Activated naive CD8-positive, alpha-beta T cell treated with anti-CD3 and anti-CD28 coated beads for 36 hours (primary cell): ENCODE measurements around the gene TUBB4B. TPM values are rescaled to one million over a fixed set of nuclear protein-coding genes. Genes with fewer than 3 reads are reported as not detected.
A peak's percentile ranks its signal among the peaks of the same experiment; 100 is the strongest.

Source experiments
- DNase-seq: peaks from one replicate; pipeline ENCODE4 v3.0.0; 2021
- H3K27ac Mint-ChIP-seq: one replicate; pipeline ENCODE4 v1.8.0; 2022; ENCODE audit warnings: mild to moderate bottlenecking, moderate library complexity, mixed read lengths
- H3K27me3 Mint-ChIP-seq: one replicate; pipeline ENCODE4 v1.8.0; 2022; ENCODE audit warnings: mild to moderate bottlenecking, mixed read lengths
- H3K36me3 Mint-ChIP-seq: one replicate; pipeline ENCODE4 v1.8.0; 2021; ENCODE audit warnings: mild to moderate bottlenecking, mixed read lengths
- H3K4me1 Mint-ChIP-seq: one replicate; pipeline ENCODE4 v1.8.0; 2021; ENCODE audit warnings: mixed read lengths
- H3K4me3 Mint-ChIP-seq: one replicate; pipeline ENCODE4 v1.8.0; 2022; ENCODE audit warnings: mild to moderate bottlenecking, moderate library complexity, mixed read lengths
- H3K9me3 Mint-ChIP-seq: one replicate; pipeline ENCODE4 v1.8.0; 2022; ENCODE audit warnings: mixed read lengths
- total RNA-seq, 2 experiments: library from RNA; stranded (reverse); gene quantifications; one replicate each; pipeline ENCODE4 v1.2.3, GENCODE V29; 2021

TUBB4B gene
- total RNA-seq, 2 experiments from 2014 or later: 271 to 274 TPM

DNA sequence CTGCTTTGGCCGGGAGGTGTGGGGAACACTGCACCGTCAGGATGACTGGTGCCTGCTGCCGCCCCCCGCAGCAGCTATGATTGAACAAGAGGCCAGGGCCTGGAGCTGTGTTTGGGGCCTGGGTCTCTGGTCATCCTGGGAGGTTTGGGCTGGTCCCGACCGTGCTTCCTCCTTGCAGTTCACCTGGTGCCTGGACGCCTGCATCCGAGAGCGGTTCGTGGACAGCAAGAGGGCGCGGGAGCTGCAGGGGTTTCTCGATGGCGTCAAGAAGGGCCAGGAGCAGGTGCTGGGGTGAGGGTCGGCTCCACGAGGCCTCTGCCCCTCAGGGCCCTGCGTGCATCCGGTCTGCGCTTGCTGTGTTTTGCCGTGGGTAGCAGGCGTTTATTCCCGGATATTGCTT is 23.0 kb downstream of the TUBB4B start:
- Mint-ChIP-seq H3K27ac (no peak overlapping the region), H3K4me1 (no peaks in the 10 kb centered on the region)

DNA sequence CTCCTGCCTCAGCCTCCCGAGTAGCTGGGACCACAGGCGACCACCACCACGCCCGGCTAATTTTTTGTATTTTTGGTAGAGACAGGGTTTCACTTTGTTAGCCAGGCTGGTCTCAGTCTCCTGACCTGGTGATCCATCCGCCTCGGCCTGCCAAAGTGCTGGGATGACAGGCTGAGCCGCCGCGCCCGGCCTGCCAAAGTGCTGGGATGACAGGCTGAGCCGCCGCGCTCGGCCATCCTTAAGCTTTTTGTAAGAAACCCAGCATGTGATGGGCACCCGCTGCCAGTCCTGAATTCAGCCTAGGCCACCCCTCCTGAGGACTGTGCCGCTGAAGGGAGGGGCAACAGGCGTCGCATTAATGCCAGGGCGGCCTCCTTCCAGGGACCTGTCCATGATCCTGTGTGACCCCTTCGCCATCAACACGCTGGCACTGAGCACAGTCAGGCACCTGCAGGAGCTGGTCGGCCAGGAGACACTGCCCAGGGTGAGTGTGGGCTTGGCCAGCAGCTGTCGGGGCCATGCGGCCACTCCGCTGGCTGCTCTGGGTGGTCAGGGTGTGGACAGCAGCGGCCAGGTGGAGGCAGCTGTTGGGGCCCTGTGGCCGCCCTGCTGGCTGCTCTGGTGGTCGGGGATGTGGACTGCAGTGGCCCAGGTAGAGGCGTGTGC is 24.5 kb downstream of the TUBB4B start:
- Mint-ChIP-seq H3K9me3 (no peaks in the 10 kb centered on the region), H3K4me3 (no peak overlapping the region), H3K27ac (no peak overlapping the region), H3K27me3 (no peaks in the 10 kb centered on the region), H3K36me3 (peaks cover 32% of the 10 kb centered on the region), H3K4me1 (no peaks in the 10 kb centered on the region)
- DNase-seq: no peak

More for the DNA sequence above, 23.0 kb downstream of the TUBB4B start:
- H3K36me3 Mint-ChIP-seq: peaks cover 27% of the 10 kb centered on the region
- H3K27me3 Mint-ChIP-seq: no peaks in the 10 kb centered on the region
- H3K9me3 Mint-ChIP-seq: no peaks in the 10 kb centered on the region
- no peak for DNase-seq
- no peak overlapping the region for H3K4me3 Mint-ChIP-seq

DNA sequence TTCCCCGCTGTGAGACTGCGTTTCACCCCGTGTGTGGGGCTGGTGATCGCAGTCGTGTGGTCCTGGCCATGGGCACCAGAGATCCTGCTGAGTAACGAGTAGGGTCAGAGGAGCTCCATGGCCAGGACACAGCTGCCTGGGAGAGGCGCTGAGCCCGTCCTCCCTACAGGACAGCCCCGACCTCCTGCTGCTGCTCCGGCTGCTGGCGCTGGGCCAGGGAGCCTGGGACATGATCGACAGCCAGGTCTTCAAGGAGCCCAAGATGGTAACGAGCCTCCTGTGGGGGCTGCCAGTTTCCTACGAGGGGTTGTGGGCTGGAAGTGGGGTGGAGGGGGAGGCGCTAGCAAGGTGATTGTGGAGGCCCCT is 25.1 kb downstream of the TUBB4B start:
- Mint-ChIP-seq H3K27ac (no peak overlapping the region), H3K36me3 (peaks cover 32% of the 10 kb centered on the region), H3K9me3 (no peaks in the 10 kb centered on the region), H3K27me3 (no peaks in the 10 kb centered on the region), H3K4me3 (no peak overlapping the region), H3K4me1 (peaks cover under 1% of the 10 kb centered on the region)
- no peak for DNase-seq

DNA sequence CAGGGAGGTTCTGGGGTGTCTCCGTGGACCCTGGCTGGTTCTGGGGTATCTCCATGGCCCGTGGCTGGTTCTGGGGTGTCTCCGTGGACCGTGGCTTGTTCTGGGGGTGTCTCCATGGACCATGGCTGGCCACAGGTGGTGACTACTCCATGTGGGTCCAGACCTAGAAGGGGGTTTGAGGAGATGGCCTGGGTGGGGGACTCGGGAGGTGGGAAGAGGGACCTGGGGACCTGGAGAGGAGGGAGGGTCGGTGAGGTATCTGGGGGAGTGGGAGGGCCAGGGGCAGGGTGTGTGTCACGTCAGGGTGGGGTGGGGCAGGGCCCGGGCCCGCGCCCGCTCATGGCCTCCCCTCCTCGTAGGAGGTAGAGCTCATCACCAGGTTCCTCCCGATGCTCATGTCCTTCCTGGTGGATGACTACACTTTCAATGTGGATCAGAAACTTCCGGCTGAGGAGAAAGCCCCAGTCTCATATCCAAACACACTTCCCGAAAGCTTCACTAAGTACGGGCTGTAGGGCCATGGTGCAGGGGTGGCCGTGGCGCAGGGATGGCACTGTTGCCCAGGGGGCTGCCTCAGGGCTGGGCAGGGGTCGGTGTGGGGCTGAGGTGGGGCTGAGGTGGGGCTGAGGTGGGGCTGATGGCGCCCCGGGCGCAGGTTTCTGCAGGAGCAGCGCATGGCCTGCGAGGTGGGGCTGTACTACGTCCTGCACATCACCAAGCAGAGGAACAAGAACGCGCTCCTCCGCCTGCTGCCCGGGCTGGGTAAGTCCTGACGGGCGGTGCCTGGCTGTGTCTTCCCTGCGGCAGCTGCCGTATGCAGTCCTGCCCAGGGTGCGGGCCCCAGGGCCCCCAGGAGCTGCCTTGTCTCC is 25.7 kb downstream of the TUBB4B start:
- Mint-ChIP-seq H3K27ac (no peak overlapping the region), H3K9me3 (no peaks in the 10 kb centered on the region), H3K4me1 (peaks cover 5% of the 10 kb centered on the region), H3K4me3 (no peak overlapping the region), H3K36me3 (peaks cover 32% of the 10 kb centered on the region), H3K27me3 (no peaks in the 10 kb centered on the region)
- no peak for DNase-seq

DNA sequence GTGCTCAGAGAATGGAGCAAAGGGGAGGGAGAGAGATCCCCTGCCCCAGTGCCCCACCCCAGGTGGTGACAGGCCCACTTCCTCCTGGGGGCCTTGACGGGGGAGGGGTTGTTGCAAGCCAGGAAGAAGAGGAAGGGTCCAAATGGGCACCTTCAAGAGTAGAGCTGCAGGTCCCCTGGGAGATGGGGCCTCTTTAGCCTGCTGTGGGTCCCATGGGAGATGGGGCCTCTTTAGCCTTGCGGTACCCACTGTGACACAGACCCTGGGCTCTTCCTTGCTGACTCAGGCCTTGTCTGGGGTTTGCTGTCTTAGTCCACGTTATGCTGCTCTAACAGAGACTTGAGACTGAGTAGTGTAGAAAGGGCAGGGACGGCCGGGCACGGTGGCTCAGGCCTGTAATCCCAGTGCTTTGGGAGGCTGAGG is 26.9 kb downstream of the TUBB4B start:
- no peak for DNase-seq
- Mint-ChIP-seq H3K4me3 (no peak overlapping the region), H3K27me3 (no peaks in the 10 kb centered on the region), H3K9me3 (no peaks in the 10 kb centered on the region), H3K36me3 (peaks cover 31% of the 10 kb centered on the region), H3K4me1 (peaks cover 5% of the 10 kb centered on the region), H3K27ac (no peak overlapping the region)

DNA sequence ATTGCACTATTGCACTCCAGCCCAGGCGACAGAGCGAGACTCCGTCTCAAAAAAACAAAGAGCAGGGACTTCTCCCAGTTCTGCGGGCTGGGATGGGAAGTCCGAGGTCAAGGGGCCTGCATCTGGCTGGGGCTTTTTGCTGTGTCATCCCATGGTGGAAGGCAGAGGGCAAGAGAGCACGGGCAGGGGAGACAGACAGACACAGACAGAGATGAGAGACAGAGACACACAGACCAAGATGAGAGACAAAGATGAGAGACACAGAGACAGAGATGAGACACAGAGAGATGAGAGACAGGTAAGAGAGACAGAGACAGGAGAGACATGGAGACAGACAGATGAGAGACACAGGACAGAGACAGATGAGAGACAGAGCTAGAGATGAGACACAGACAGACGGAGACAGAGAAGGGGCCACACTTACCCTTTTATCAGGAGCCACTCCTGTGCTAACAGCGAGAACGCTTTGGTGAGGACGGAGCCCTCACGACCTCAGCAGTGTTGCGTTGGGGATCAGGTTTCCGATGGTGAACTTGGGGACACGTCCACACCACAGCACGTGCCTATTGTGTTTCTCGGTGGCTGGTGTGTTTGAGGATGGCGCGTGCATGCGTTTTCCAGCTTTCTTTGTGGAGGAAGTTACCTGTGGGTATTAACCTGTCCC is 27.6 kb downstream of the TUBB4B start:
- Mint-ChIP-seq H3K36me3 (peaks cover 28% of the 10 kb centered on the region), H3K4me3 (no peak overlapping the region), H3K4me1 (peaks cover 5% of the 10 kb centered on the region), H3K27ac (no peak overlapping the region), H3K27me3 (no peaks in the 10 kb centered on the region), H3K9me3 (no peaks in the 10 kb centered on the region)
- DNase-seq: no peak

DNA sequence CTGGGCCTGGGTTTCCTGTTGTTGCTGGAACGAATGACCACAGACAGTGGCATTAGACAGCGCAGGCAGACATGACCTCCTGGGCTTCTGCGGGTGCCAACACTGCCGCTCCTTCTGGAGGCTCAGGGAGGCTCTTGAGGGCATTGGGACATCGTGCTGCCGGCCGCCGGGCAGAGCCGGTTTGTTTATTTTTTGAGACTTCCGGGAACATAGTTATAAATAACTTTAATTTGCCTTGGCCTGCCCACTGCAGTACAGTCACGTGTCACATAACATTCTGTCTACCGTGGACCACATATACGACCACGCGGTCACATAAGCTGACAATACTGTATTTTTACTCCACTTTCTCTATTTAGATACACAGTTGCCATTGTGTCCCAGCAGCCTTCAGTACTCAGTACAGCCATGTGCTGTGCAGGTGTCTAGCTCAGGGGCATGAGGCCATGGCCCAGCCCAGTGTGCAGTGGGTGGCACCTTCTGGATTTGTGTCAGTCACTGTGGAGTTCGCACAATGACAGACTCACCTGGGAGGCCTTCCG is 28.2 kb downstream of the TUBB4B start:
- H3K36me3 Mint-ChIP-seq: peaks cover 26% of the 10 kb centered on the region
- no peak overlapping the region for H3K27ac Mint-ChIP-seq
- H3K27me3 Mint-ChIP-seq: no peaks in the 10 kb centered on the region

DNA sequence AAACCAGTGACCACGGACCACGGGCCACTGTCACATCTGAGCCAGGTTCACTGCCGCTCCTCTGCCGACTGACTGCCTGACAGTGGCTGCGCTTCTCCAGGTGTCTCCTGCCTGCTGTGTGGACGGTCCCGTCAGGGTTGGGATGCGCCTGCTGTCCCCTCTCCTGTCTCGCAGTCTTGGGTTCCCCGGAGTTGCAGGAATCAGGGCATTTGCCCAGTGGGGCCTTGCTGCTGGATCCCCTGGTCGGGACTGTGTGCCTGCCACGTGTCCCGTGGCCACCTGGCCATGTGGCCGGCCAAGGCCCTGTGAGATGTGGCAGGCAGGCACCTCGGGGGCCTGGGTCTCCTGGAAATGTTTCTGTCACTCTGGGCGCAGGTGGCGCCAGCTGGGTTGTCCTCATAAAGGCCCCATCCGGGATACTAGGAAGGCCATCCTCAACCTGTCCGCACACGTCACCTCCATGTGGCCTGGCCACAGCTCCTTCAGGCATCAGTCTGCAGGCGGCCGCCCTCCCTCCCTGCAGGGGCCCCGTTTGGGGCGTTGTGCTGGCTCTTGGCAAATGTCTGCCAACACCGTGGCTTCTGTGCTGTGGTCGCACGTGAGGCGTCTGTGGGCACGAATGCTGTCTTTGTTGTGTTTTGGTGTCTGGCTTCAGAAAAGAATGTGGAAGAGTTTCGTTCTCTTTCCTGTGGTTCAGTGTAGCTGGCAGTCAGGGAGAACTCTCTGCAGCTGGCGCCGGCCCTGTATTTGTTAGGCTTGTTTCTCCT is 30.0 kb downstream of the TUBB4B start:
- Mint-ChIP-seq H3K36me3 (peaks cover 26% of the 10 kb centered on the region), H3K4me1 (peaks cover 8% of the 10 kb centered on the region), H3K27me3 (peaks cover 4% of the 10 kb centered on the region), H3K4me3 (peak overlapping the region; percentile 27), H3K27ac (peak overlapping the region; percentile 28), H3K9me3 (no peaks in the 10 kb centered on the region)
- peak; percentile 50 for DNase-seq

More for the DNA sequence above, 28.2 kb downstream of the TUBB4B start:
- DNase-seq: no peak
- no peak overlapping the region for H3K4me3 Mint-ChIP-seq
- H3K9me3 Mint-ChIP-seq: no peaks in the 10 kb centered on the region
- H3K4me1 Mint-ChIP-seq: peaks cover 5% of the 10 kb centered on the region

DNA sequence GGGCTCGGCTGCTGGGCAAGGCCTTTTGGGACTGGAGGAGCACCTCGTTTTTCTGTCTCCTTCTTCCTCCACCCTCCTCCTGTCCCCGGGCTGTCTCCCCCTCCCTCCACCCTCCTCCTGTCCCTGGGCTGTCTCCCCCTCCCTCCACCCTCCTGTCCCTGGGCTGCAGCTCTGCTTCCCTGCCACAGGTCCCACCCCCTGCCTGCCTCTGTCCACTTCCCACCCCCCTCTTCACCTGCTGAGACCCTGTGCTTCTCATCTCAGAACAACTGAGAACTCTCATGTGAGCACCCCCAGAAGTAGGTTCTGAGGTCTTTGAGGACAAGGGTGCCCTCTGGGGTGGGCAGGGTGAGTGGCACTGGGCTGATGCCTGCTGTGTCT is 30.6 kb downstream of the TUBB4B start:
- DNase-seq: no peak
- H3K4me3 Mint-ChIP-seq: no peak overlapping the region
- peaks cover 26% of the 10 kb centered on the region for H3K36me3 Mint-ChIP-seq
- peaks cover 7% of the 10 kb centered on the region for H3K27me3 Mint-ChIP-seq
- H3K27ac Mint-ChIP-seq: peak overlapping the region; percentile 28
- no peaks in the 10 kb centered on the region for H3K9me3 Mint-ChIP-seq
- peaks cover 9% of the 10 kb centered on the region for H3K4me1 Mint-ChIP-seq

DNA sequence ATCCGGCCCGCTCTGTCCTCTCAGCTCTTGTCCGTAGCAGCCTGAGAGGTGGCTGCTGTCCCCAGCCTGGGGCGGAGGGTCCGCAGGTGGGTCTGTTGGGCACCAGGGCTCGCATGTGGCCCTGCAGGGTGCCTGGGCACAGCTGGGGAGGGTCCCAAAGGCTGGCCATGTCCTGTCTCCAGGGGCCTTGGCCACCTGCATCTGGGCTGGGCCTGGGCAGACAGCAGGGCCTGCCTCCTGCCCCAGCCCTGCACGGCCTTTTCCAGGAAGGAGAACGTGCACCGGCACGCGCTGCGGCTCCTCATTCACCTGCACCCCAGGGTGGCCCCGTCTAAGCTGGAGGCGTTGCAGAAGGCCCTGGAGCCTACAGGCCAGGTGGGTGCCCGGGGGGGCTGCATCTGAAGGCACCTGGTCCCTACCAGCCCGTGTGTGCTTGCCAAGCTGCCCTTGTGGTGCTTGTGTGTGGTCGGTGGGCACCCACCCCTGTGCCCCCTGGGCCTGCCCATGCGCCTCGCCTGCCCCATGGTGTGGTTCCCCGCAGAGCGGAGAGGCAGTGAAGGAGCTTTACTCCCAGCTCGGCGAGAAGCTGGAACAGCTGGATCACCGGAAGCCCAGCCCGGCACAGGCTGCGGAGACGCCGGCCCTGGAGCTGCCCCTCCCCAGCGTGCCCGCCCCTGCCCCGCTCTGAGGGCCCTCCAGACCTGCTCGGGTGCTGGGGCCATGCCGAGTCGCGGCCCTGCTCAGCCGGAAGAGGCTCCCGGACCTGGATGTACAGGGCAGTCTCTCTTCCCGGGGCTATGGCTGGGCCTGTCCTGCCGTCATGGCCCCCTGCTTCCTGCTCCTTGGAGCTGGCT is 31.4 kb downstream of the TUBB4B start:
- H3K4me3 Mint-ChIP-seq: no peak overlapping the region
- peaks cover 11% of the 10 kb centered on the region for H3K27me3 Mint-ChIP-seq
- H3K4me1 Mint-ChIP-seq: peaks cover 14% of the 10 kb centered on the region
- no peak overlapping the region for H3K27ac Mint-ChIP-seq
- H3K9me3 Mint-ChIP-seq: no peaks in the 10 kb centered on the region
- H3K36me3 Mint-ChIP-seq: peaks cover 24% of the 10 kb centered on the region
- no peak for DNase-seq

DNA sequence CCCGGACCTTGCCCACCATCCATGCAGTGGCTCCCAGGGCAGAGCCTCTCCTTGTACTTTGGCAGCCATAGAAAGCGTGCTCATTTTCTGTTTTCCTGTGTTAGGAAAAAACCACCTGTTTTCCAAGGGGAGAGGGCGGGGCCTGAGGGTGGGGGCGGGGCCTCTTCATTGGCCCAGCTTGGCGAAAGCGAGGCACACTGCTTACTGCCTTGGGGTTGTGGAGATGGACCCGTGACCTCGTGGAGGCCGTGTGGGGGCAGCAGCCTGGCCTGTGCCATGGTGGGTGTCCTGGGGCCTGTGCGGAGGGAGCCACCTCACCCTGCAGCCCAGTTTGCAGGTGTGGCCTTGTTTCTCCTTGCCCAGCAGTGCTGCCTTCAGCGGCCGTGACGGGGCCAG is 32.0 kb downstream of the TUBB4B start:
- H3K4me1 Mint-ChIP-seq: peaks cover 14% of the 10 kb centered on the region
- peaks cover 17% of the 10 kb centered on the region for H3K36me3 Mint-ChIP-seq
- H3K4me3 Mint-ChIP-seq: no peak overlapping the region
- DNase-seq: no peak
- H3K27me3 Mint-ChIP-seq: peaks cover 11% of the 10 kb centered on the region
- H3K9me3 Mint-ChIP-seq: no peaks in the 10 kb centered on the region
- no peak overlapping the region for H3K27ac Mint-ChIP-seq

DNA sequence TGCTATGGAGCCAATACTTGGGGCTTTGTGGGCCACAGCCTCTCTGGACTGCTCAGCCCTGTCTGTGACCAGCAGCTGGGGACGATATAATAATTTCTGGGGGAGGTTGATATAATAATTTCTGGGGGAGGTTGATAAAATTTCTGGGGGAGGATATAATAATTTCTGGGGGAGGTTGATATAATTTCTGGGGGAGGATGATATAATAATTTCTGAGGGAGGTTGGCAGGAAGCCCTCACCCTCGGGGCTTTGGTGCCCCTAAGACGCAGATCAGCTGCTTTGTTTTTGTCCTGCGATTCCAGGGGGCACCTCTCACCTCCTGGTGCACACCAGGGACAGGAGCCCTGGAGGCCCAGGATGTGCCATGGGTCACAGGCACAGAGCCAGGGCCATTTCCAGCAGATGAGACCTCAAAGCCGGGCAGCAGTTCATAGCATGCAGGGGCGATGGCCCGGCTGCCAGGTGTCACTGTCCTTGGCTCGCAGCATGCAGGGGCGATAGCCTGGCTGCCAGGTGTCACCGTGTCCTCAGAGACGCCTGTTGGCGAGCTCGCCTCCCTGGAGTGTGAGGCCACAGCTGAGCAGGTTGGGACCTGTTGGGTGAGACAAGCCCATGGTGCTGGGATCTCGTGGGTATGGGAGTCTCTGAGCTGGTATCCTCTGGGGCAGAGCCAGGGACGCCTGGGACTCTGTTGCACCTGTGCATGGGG is 32.7 kb downstream of the TUBB4B start:
- peaks cover 14% of the 10 kb centered on the region for H3K4me1 Mint-ChIP-seq
- H3K4me3 Mint-ChIP-seq: no peak overlapping the region
- H3K27me3 Mint-ChIP-seq: peaks cover 11% of the 10 kb centered on the region
- peaks cover 14% of the 10 kb centered on the region for H3K36me3 Mint-ChIP-seq
- no peak for DNase-seq
- H3K9me3 Mint-ChIP-seq: no peaks in the 10 kb centered on the region
- H3K27ac Mint-ChIP-seq: no peak overlapping the region

DNA sequence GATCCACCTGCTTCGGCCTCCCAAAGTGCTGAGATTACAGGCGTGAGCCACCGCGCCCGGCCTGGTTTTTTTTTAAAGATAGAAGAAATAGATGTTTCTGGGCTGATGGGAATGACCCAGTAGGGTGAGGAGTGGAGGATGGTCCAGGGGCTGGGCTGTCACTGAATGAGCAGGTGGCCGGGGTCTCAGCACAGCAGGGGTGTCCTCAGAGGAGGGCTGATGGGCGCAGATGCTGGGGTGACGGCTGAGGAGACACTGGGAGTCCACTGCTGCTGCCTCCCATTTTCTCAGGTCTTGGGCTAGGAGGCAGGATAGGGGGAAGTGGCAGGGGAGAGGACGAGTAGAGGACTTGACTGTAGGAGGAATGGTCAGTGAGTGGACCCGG is 34.1 kb downstream of the TUBB4B start:
- Mint-ChIP-seq H3K27me3 (peaks cover 11% of the 10 kb centered on the region), H3K27ac (no peak overlapping the region), H3K4me1 (peaks cover 14% of the 10 kb centered on the region), H3K4me3 (no peak overlapping the region), H3K9me3 (no peaks in the 10 kb centered on the region), H3K36me3 (peaks cover 4% of the 10 kb centered on the region)
- no peak for DNase-seq
